Inflammatory macrophage treated with lipopolysaccharide for 1 hour (primary cell): ENCODE results near the gene ASPHD1.
"Not testable (repeated sequence)": the region's sequence is repeated elsewhere in the genome, so short reads cannot be mapped to it uniquely, and the experiment has no call there.

Experiments used
- DNase-seq, 2 donors: peaks; one replicate each; pipeline ENCODE4 v3.0.0-alpha.2; 2020 to 2022

ASPHD1 gene

GRCh38 chr16:29908719-29909220, 8.5 kb downstream of the ASPHD1 start:
- no peak for DNase-seq

- peak; percentile 73 to 96 for DNase-seq
Measured at GRCh38 chr16:29909391-29909790, 9.1 kb downstream of the ASPHD1 start.

GRCh38 chr16:29909851-29910250, 9.6 kb downstream of the ASPHD1 start:
- DNase-seq: peak in 1 of 2 donors; percentile 50

- DNase-seq: no peak
Measured at GRCh38 chr16:29910819-29911675, 10.8 kb downstream of the ASPHD1 start.

- DNase-seq: no peak
Measured at GRCh38 chr16:29911676-29912010, 11.4 kb downstream of the ASPHD1 start.

- DNase-seq: no peak
Measured at GRCh38 chr16:29912087-29912486, 11.8 kb downstream of the ASPHD1 start.

- no peak for DNase-seq
Measured at GRCh38 chr16:29913514-29913913, 13.2 kb downstream of the ASPHD1 start.

GRCh38 chr16:29915590-29916247, 15.4 kb downstream of the ASPHD1 start:
- DNase-seq: no peak

- DNase-seq: peak in 1 of 2 donors; percentile 11
Measured at GRCh38 chr16:29916979-29917378, 16.7 kb downstream of the ASPHD1 start.

- DNase-seq: no peak
Measured at GRCh38 chr16:29920288-29921033, 20.2 kb downstream of the ASPHD1 start.

GRCh38 chr16:29921034-29921385, 20.7 kb downstream of the ASPHD1 start:
- DNase-seq: no peak

GRCh38 chr16:29922326-29922725, 22.0 kb downstream of the ASPHD1 start:
- DNase-seq: no peak

- DNase-seq: no peak
Measured at GRCh38 chr16:29922986-29923501, 22.8 kb downstream of the ASPHD1 start.

- DNase-seq: no peak
Measured at GRCh38 chr16:29925105-29925756, 24.9 kb downstream of the ASPHD1 start.

GRCh38 chr16:29925781-29926710, 25.8 kb downstream of the ASPHD1 start, which contains the start of gene KCTD13:
TSS of gene KCTD13 (minus strand) at chr16:29926226. CDS start at chr16:29926033, 193 bp downstream.
- peak; percentile 81 to 93 for DNase-seq

GRCh38 chr16:29926711-29927052, 26.4 kb downstream of the ASPHD1 start:
- no peak for DNase-seq

GRCh38 chr16:29927070-29927905, 27.0 kb downstream of the ASPHD1 start:
- DNase-seq: no peak

- not testable (repeated sequence) for DNase-seq
Measured at GRCh38 chr16:29931750-29932149, 31.5 kb downstream of the ASPHD1 start.

- no peak for DNase-seq
Measured at GRCh38 chr16:29940656-29941055, 40.4 kb downstream of the ASPHD1 start.
